Hepatocyte (in vitro differentiated cells): ENCODE results near the gene FAM83E. TPM values are rescaled to one million over a fixed set of nuclear protein-coding genes. Genes with fewer than 3 reads are reported as not detected.
"Not testable (repeated sequence)": the region's sequence is repeated elsewhere in the genome, so short reads cannot be mapped to it uniquely, and the experiment has no call there.

Source experiments
- DNase-seq: peaks from one replicate; pipeline ENCODE4 v3.0.0-alpha.2; 2016; ENCODE audit warnings: low spot score
- H2AFZ ChIP-seq: fragments of 200-600 bp; sonication (generic); 2 replicates; pipeline ENCODE4 v1.6.0; 2016; ENCODE audit warnings: antibody characterized with exemption, mild to moderate bottlenecking
- H3K27ac ChIP-seq: fragments of 200-600 bp; sonication (generic); 2 replicates; pipeline ENCODE4 v1.5.1; 2016; ENCODE audit warnings: mild to moderate bottlenecking
- H3K27me3 ChIP-seq: fragments of 200-600 bp; sonication (generic); 2 replicates; pipeline ENCODE4 v1.6.1; 2016
- H3K36me3 ChIP-seq: fragments of 200-600 bp; sonication (generic); replicated peaks from 2 replicates; pipeline ENCODE4 v1.5.1; 2016; ENCODE audit warnings: low read depth; ENCODE audit not compliant: insufficient read depth
- H3K4me1 ChIP-seq: fragments of 200-600 bp; sonication (generic); 2 replicates; pipeline ENCODE4 v1.5.1; 2016; ENCODE audit warnings: mild to moderate bottlenecking, moderate library complexity; ENCODE audit not compliant: insufficient read depth
- H3K4me2 ChIP-seq: fragments of 200-600 bp; sonication (generic); 2 replicates; pipeline ENCODE4 v1.6.0; 2016
- H3K4me3 ChIP-seq: fragments of 200-600 bp; sonication (generic); 2 replicates; pipeline ENCODE4 v1.5.1; 2016; ENCODE audit warnings: mild to moderate bottlenecking
- H3K79me2 ChIP-seq: fragments of 200-600 bp; sonication (generic); 2 replicates; pipeline ENCODE4 v1.6.0; 2017; ENCODE audit warnings: mild to moderate bottlenecking
- H3K9me2 ChIP-seq: fragments of 200-600 bp; sonication (generic); replicated peaks from 2 replicates; pipeline ENCODE4 v1.6.0; 2017; ENCODE audit warnings: mild to moderate bottlenecking; ENCODE audit not compliant: insufficient read depth
- H3K9me3 ChIP-seq: fragments of 200-600 bp; sonication (generic); 2 replicates; pipeline ENCODE4 v1.5.1; 2016; ENCODE audit warnings: low read depth, mild to moderate bottlenecking
- H4K20me1 ChIP-seq: fragments of 200-600 bp; sonication (generic); 2 replicates; pipeline ENCODE4 v1.6.0; 2016; ENCODE audit warnings: mild to moderate bottlenecking; ENCODE audit not compliant: insufficient read depth, poor library complexity, severe bottlenecking
- CTCF ChIP-seq: fragments of 200-600 bp; sonication (generic); IDR thresholded peaks from 2 replicates; pipeline ENCODE4 v1.5.1; 2016; ENCODE audit warnings: antibody characterized with exemption, mild to moderate bottlenecking; ENCODE audit not compliant: poor library complexity
- EZH2 ChIP-seq: fragments of 200-600 bp; sonication (generic); IDR thresholded peaks from 2 replicates; pipeline ENCODE4 v1.6.1; 2016; ENCODE audit warnings: antibody characterized with exemption, mild to moderate bottlenecking, borderline replicate concordance
- EZH2phosphoT487 ChIP-seq: fragments of 200-600 bp; sonication (generic); IDR thresholded peaks from one replicate; pipeline ENCODE4 v1.6.1; 2018; ENCODE audit warnings: antibody characterized with exemption, mild to moderate bottlenecking, low read depth, moderate library complexity; ENCODE audit not compliant: unreplicated experiment, severe bottlenecking
- WGBS: methylation state at CpG from one replicate; pipeline ENCODE4 v1.1.6; 2016; ENCODE audit warnings: low lambda C conversion rate; ENCODE audit errors: missing lambda C conversion rate; 5-methylcytosine and 5-hydroxymethylcytosine counted together
- polyA plus RNA-seq: library from polyadenylated mRNA; unstranded; fragments of >200 nt; fragmentation: Nextera tagmentation; extraction: Ambion mirVana; gene quantifications from 2 replicates; pipeline ENCODE4 v1.2.1, GENCODE V29; 2016
- total RNA-seq: library from RNA; depleted of rRNA; stranded (reverse); fragments of >200 nt; gene quantifications from 2 replicates; pipeline ENCODE4 v1.2.3, GENCODE V29; 2014

The FAM83E gene
- total and polyA plus RNA-seq, 2 experiments from 2014 or later, result 12.4 to 22.2 TPM

GRCh38 chr19:48658483-48658882, 43.6 kb upstream of the FAM83E start:
- Histone ChIP-seq H4K20me1 (no peaks in the 10 kb centered on the region), H3K27ac (no peak overlapping the region), H2AFZ (no peak overlapping the region), H3K4me2 (no peak overlapping the region), H3K4me1 (no peaks in the 10 kb centered on the region), H3K9me3 (no peaks in the 10 kb centered on the region), H3K79me2 (no peaks in the 10 kb centered on the region), H3K9me2 (no peaks in the 10 kb centered on the region), H3K4me3 (no peak overlapping the region), H3K36me3 (no peaks in the 10 kb centered on the region), H3K27me3 (no peaks in the 10 kb centered on the region)
- WGBS, result 94% methylated on average over 6 of the region's 6 CpGs
- no peak for DNase-seq
- no peak for TF ChIP-seq EZH2phosphoT487
- no peak for TF ChIP-seq CTCF
- TF ChIP-seq EZH2, result no peak

- not testable (repeated sequence) for DNase-seq, H3K27ac ChIP-seq, H2AFZ ChIP-seq, H3K36me3 ChIP-seq, H3K27me3 ChIP-seq, H3K4me1 ChIP-seq, H3K4me3 ChIP-seq, H3K4me2 ChIP-seq, H3K79me2 ChIP-seq, H4K20me1 ChIP-seq, H3K9me3 ChIP-seq, H3K9me2 ChIP-seq
- WGBS, result 95% methylated on average over 5 of the region's 5 CpGs
These were observed 43.0 kb upstream of the FAM83E start for GRCh38 chr19:48657828-48658227.

- Histone ChIP-seq H4K20me1 (no peaks in the 10 kb centered on the region), H3K4me3 (no peak overlapping the region), H3K4me2 (no peak overlapping the region), H3K79me2 (no peaks in the 10 kb centered on the region), H3K4me1 (no peaks in the 10 kb centered on the region), H3K36me3 (no peaks in the 10 kb centered on the region), H3K27me3 (no peaks in the 10 kb centered on the region), H3K9me2 (no peaks in the 10 kb centered on the region), H3K9me3 (no peaks in the 10 kb centered on the region), H3K27ac (no peak overlapping the region), H2AFZ (peak overlapping the region; percentile 3)
- 36% methylated on average over 16 of the region's 16 CpGs for WGBS
- peak; percentile 68 for DNase-seq
- no peak for TF ChIP-seq EZH2phosphoT487
- TF ChIP-seq EZH2, result no peak
- no peak for TF ChIP-seq CTCF
These were observed 42.1 kb upstream of the FAM83E start for GRCh38 chr19:48656840-48657474.

- no peak for TF ChIP-seq CTCF
- no peak for TF ChIP-seq EZH2phosphoT487
- TF ChIP-seq EZH2, result no peak
- peak; percentile 27 for DNase-seq
- Histone ChIP-seq H2AFZ (no peak overlapping the region), H3K27me3 (no peaks in the 10 kb centered on the region), H4K20me1 (no peaks in the 10 kb centered on the region), H3K4me1 (no peaks in the 10 kb centered on the region), H3K79me2 (no peaks in the 10 kb centered on the region), H3K27ac (no peak overlapping the region), H3K4me3 (no peak overlapping the region), H3K36me3 (no peaks in the 10 kb centered on the region), H3K9me3 (no peaks in the 10 kb centered on the region), H3K4me2 (no peak overlapping the region), H3K9me2 (no peaks in the 10 kb centered on the region)
- WGBS, result 74% methylated on average over 11 of the region's 11 CpGs
These were observed 39.6 kb upstream of the FAM83E start for GRCh38 chr19:48654299-48655059.
